ENCODE measurements around the gene RBM4.
"Not testable (repeated sequence)": the region's sequence is repeated elsewhere in the genome, so short reads cannot be mapped to it uniquely, and the experiment has no call there.

The RBM4 gene

GRCh38 chr11:66632952-66633351 lies 5.6 kb upstream of the RBM4 start:
- Histone ChIP-seq H3K9me3 (ENCODE audit: control insufficient read depth, low read length) (no peaks in the 10 kb centered on the region), H3K27ac (ENCODE audit: low read depth, low read length, severe bottlenecking) (no peak overlapping the region), H3K36me3 (ENCODE audit: control insufficient read depth, insufficient read depth, low read length) (peaks cover 85% of the 10 kb centered on the region), H3K4me1 (ENCODE audit: control insufficient read depth, insufficient read depth, low read length, poor library complexity, severe bottlenecking) (peaks cover 9% of the 10 kb centered on the region), H3K4me3 (ENCODE audit: extremely low read depth, insufficient read depth, low read length, poor library complexity, severe bottlenecking) (no peak overlapping the region)
- 89% methylated on average over 1 of the region's 2 CpGs; no CpG with 5 or more reads in 1 of the 2 experiments for WGBS, 2 experiments (ENCODE audit: insufficient coverage in 2 of 2)

- WGBS, 2 experiments (ENCODE audit: insufficient coverage in 2 of 2), result 100% methylated on average over 3 of the region's 3 CpGs
- no peaks in the 10 kb centered on the region for H3K9me3 ChIP-seq (ENCODE audit: control insufficient read depth, low read length)
- H3K4me1 ChIP-seq (ENCODE audit: control insufficient read depth, insufficient read depth, low read length, poor library complexity, severe bottlenecking), result peaks cover 25% of the 10 kb centered on the region
- peak overlapping the region; percentile 0 for H3K27ac ChIP-seq (ENCODE audit: low read depth, low read length, severe bottlenecking)
- H3K36me3 ChIP-seq (ENCODE audit: control insufficient read depth, insufficient read depth, low read length), result peaks cover 68% of the 10 kb centered on the region
- no peak overlapping the region for H3K4me3 ChIP-seq (ENCODE audit: extremely low read depth, insufficient read depth, low read length, poor library complexity, severe bottlenecking)
These were observed 2.1 kb upstream of the RBM4 start for GRCh38 chr11:66636411-66636810.

GRCh38 chr11:66637557-66638176 lies 836 bp upstream of the RBM4 start:
- peak overlapping the region; percentile 96 for H3K4me3 ChIP-seq (ENCODE audit: extremely low read depth, insufficient read depth, low read length, poor library complexity, severe bottlenecking)

GRCh38 chr11:66639066-66639813 lies 737 bp downstream of the RBM4 start:
- WGBS, 2 experiments (ENCODE audit: insufficient coverage in 2 of 2), result 0 to 1% methylated on average over 19 to 20 of the region's 27 CpGs
- H3K27ac ChIP-seq (ENCODE audit: low read depth, low read length, severe bottlenecking), result peak overlapping the region; percentile 96
- peaks cover 67% of the 10 kb centered on the region for H3K36me3 ChIP-seq (ENCODE audit: control insufficient read depth, insufficient read depth, low read length)
- peaks cover 28% of the 10 kb centered on the region for H3K4me1 ChIP-seq (ENCODE audit: control insufficient read depth, insufficient read depth, low read length, poor library complexity, severe bottlenecking)
- H3K4me3 ChIP-seq (ENCODE audit: extremely low read depth, insufficient read depth, low read length, poor library complexity, severe bottlenecking), result peak overlapping the region; percentile 96
- no peaks in the 10 kb centered on the region for H3K9me3 ChIP-seq (ENCODE audit: control insufficient read depth, low read length)

More at GRCh38 chr11:66637557-66638176, 836 bp upstream of the RBM4 start:
- peak overlapping the region; percentile 85 for H3K27ac ChIP-seq (ENCODE audit: low read depth, low read length, severe bottlenecking)
- peaks cover 28% of the 10 kb centered on the region for H3K4me1 ChIP-seq (ENCODE audit: control insufficient read depth, insufficient read depth, low read length, poor library complexity, severe bottlenecking)
- 52 to 61% methylated on average over 7 to 8 of the region's 12 CpGs for WGBS, 2 experiments (ENCODE audit: insufficient coverage in 2 of 2)
- no peaks in the 10 kb centered on the region for H3K9me3 ChIP-seq (ENCODE audit: control insufficient read depth, low read length)
- peaks cover 67% of the 10 kb centered on the region for H3K36me3 ChIP-seq (ENCODE audit: control insufficient read depth, insufficient read depth, low read length)

GRCh38 chr11:66639814-66640340 lies 1.4 kb downstream of the RBM4 start:
- Histone ChIP-seq H3K4me3 (ENCODE audit: extremely low read depth, insufficient read depth, low read length, poor library complexity, severe bottlenecking) (peak overlapping the region; percentile 96), H3K36me3 (ENCODE audit: control insufficient read depth, insufficient read depth, low read length) (peaks cover 68% of the 10 kb centered on the region), H3K4me1 (ENCODE audit: control insufficient read depth, insufficient read depth, low read length, poor library complexity, severe bottlenecking) (peaks cover 28% of the 10 kb centered on the region)
- not testable (repeated sequence) for H3K9me3 ChIP-seq (ENCODE audit: control insufficient read depth, low read length); H3K27ac ChIP-seq (ENCODE audit: low read depth, low read length, severe bottlenecking)
- whole genome bisulfite sequencing, 2 experiments (ENCODE audit: insufficient coverage in 2 of 2), result 85 to 88% methylated on average over 7 of the region's 10 CpGs

- peaks cover 74% of the 10 kb centered on the region for H3K36me3 ChIP-seq (ENCODE audit: control insufficient read depth, insufficient read depth, low read length)
- H3K27ac ChIP-seq (ENCODE audit: low read depth, low read length, severe bottlenecking), result no peak overlapping the region
- peak overlapping the region; percentile 96 for H3K4me3 ChIP-seq (ENCODE audit: extremely low read depth, insufficient read depth, low read length, poor library complexity, severe bottlenecking)
- 40 to 80% methylated on average over 1 of the region's 3 CpGs for WGBS, 2 experiments (ENCODE audit: insufficient coverage in 2 of 2)
- peaks cover 28% of the 10 kb centered on the region for H3K4me1 ChIP-seq (ENCODE audit: control insufficient read depth, insufficient read depth, low read length, poor library complexity, severe bottlenecking)
- H3K9me3 ChIP-seq (ENCODE audit: control insufficient read depth, low read length), result no peaks in the 10 kb centered on the region
These were observed 3.3 kb downstream of the RBM4 start for GRCh38 chr11:66641834-66642233.

GRCh38 chr11:66643745-66644437 lies 5.4 kb downstream of the RBM4 start:
- 96 to 98% methylated on average over 23 to 24 of the region's 24 CpGs for WGBS, 2 experiments (ENCODE audit: insufficient coverage in 2 of 2)
- Histone ChIP-seq H3K9me3 (ENCODE audit: control insufficient read depth, low read length) (no peaks in the 10 kb centered on the region), H3K36me3 (ENCODE audit: control insufficient read depth, insufficient read depth, low read length) (peaks cover 90% of the 10 kb centered on the region), H3K4me3 (ENCODE audit: extremely low read depth, insufficient read depth, low read length, poor library complexity, severe bottlenecking) (no peak overlapping the region), H3K4me1 (ENCODE audit: control insufficient read depth, insufficient read depth, low read length, poor library complexity, severe bottlenecking) (peaks cover 19% of the 10 kb centered on the region), H3K27ac (ENCODE audit: low read depth, low read length, severe bottlenecking) (no peak overlapping the region)

GRCh38 chr11:66646828-66647227 lies 8.3 kb downstream of the RBM4 start:
- no peak overlapping the region for H3K4me3 ChIP-seq (ENCODE audit: extremely low read depth, insufficient read depth, low read length, poor library complexity, severe bottlenecking)
- 80 to 95% methylated on average over 1 to 4 of the region's 4 CpGs for WGBS, 2 experiments (ENCODE audit: insufficient coverage in 2 of 2)
- no peaks in the 10 kb centered on the region for H3K9me3 ChIP-seq (ENCODE audit: control insufficient read depth, low read length)
- peaks cover 97% of the 10 kb centered on the region for H3K36me3 ChIP-seq (ENCODE audit: control insufficient read depth, insufficient read depth, low read length)
- H3K4me1 ChIP-seq (ENCODE audit: control insufficient read depth, insufficient read depth, low read length, poor library complexity, severe bottlenecking), result no peaks in the 10 kb centered on the region
- H3K27ac ChIP-seq (ENCODE audit: low read depth, low read length, severe bottlenecking), result no peak overlapping the region

GRCh38 chr11:66649903-66650302 lies 11.4 kb downstream of the RBM4 start:
- 95 to 98% methylated on average over 4 to 5 of the region's 5 CpGs for WGBS, 2 experiments (ENCODE audit: insufficient coverage in 2 of 2)
- no peaks in the 10 kb centered on the region for H3K9me3 ChIP-seq (ENCODE audit: control insufficient read depth, low read length)
- H3K4me3 ChIP-seq (ENCODE audit: extremely low read depth, insufficient read depth, low read length, poor library complexity, severe bottlenecking), result no peak overlapping the region
- peaks cover 96% of the 10 kb centered on the region for H3K36me3 ChIP-seq (ENCODE audit: control insufficient read depth, insufficient read depth, low read length)
- no peaks in the 10 kb centered on the region for H3K4me1 ChIP-seq (ENCODE audit: control insufficient read depth, insufficient read depth, low read length, poor library complexity, severe bottlenecking)
- no peak overlapping the region for H3K27ac ChIP-seq (ENCODE audit: low read depth, low read length, severe bottlenecking)

- H3K9me3 ChIP-seq (ENCODE audit: control insufficient read depth, low read length), result no peaks in the 10 kb centered on the region
- H3K36me3 ChIP-seq (ENCODE audit: control insufficient read depth, insufficient read depth, low read length), result peaks cover 95% of the 10 kb centered on the region
- no CpG with 5 or more reads among the region's 2 CpGs for WGBS, 2 experiments (ENCODE audit: insufficient coverage in 2 of 2)
- H3K4me1 ChIP-seq (ENCODE audit: control insufficient read depth, insufficient read depth, low read length, poor library complexity, severe bottlenecking), result no peaks in the 10 kb centered on the region
- no peak overlapping the region for H3K27ac ChIP-seq (ENCODE audit: low read depth, low read length, severe bottlenecking)
- no peak overlapping the region for H3K4me3 ChIP-seq (ENCODE audit: extremely low read depth, insufficient read depth, low read length, poor library complexity, severe bottlenecking)
These were observed 12.5 kb downstream of the RBM4 start for GRCh38 chr11:66651016-66651415.

Data from mesodermal cell (in vitro differentiated cells).